ENCODE measurements around the gene TCERG1L.

TCERG1L gene

GRCh38 chr10:131115321-131115720 lies 196.2 kb downstream of the TCERG1L start:
- DNase-seq (ENCODE audit: low read depth in 2 of 2) = no peak
- H3K4me3 ChIP-seq (replicated peaks in 1 of 2; ENCODE audit: low read depth in 2 of 2, low read length in 2 of 2) = no peak overlapping the region
- TF ChIP-seq CTCF (IDR thresholded peaks at IDR 0.05; ENCODE audit: low read depth, low read length) = no peak

GRCh38 chr10:131114846-131115245 lies 196.7 kb downstream of the TCERG1L start:
- H3K4me3 ChIP-seq (replicated peaks in 1 of 2; ENCODE audit: low read depth in 2 of 2, low read length in 2 of 2) = no peak overlapping the region
- TF ChIP-seq CTCF (IDR thresholded peaks at IDR 0.05; ENCODE audit: low read depth, low read length) = no peak
- DNase-seq (ENCODE audit: low read depth in 2 of 2) = no peak

- DNase-seq (ENCODE audit: low read depth in 2 of 2) = no peak
- no peak for TF ChIP-seq CTCF (IDR thresholded peaks at IDR 0.05; ENCODE audit: low read depth, low read length)
- H3K4me3 ChIP-seq (replicated peaks in 1 of 2; ENCODE audit: low read depth in 2 of 2, low read length in 2 of 2) = no peak overlapping the region
Measured at GRCh38 chr10:131113709-131114291, 197.7 kb downstream of the TCERG1L start.

- H3K4me3 ChIP-seq (replicated peaks in 1 of 2; ENCODE audit: low read depth in 2 of 2, low read length in 2 of 2) = no peak overlapping the region
- no peak for DNase-seq (ENCODE audit: low read depth in 2 of 2)
- no peak for TF ChIP-seq CTCF (IDR thresholded peaks at IDR 0.05; ENCODE audit: low read depth, low read length)
Measured at GRCh38 chr10:131113165-131113564, 198.4 kb downstream of the TCERG1L start.

GRCh38 chr10:131112691-131113090 lies 198.8 kb downstream of the TCERG1L start:
- H3K4me3 ChIP-seq (replicated peaks in 1 of 2; ENCODE audit: low read depth in 2 of 2, low read length in 2 of 2) = no peak overlapping the region
- no peak for TF ChIP-seq CTCF (IDR thresholded peaks at IDR 0.05; ENCODE audit: low read depth, low read length)
- DNase-seq (ENCODE audit: low read depth in 2 of 2) = no peak

GRCh38 chr10:131111471-131112080 lies 199.9 kb downstream of the TCERG1L start:
- TF ChIP-seq CTCF (IDR thresholded peaks at IDR 0.05; ENCODE audit: low read depth, low read length) = no peak
- DNase-seq (ENCODE audit: low read depth in 2 of 2) = no peak
- no peak overlapping the region for H3K4me3 ChIP-seq (replicated peaks in 1 of 2; ENCODE audit: low read depth in 2 of 2, low read length in 2 of 2)

GRCh38 chr10:131111007-131111406 lies 200.5 kb downstream of the TCERG1L start:
- TF ChIP-seq CTCF (IDR thresholded peaks at IDR 0.05; ENCODE audit: low read depth, low read length) = no peak
- DNase-seq (ENCODE audit: low read depth in 2 of 2) = no peak
- H3K4me3 ChIP-seq (replicated peaks in 1 of 2; ENCODE audit: low read depth in 2 of 2, low read length in 2 of 2) = no peak overlapping the region
